Esophagus muscularis mucosa (tissue), 3 donors: ENCODE measurements around the gene IFI27L1.

ENCODE experiments used
- POLR2A ChIP-seq: fragments of 450-650 bp; IDR thresholded peaks from one replicate; pipeline ENCODE4 v1.6.1; 2017; ENCODE audit warnings: antibody characterized with exemption, moderate library complexity, mild to moderate bottlenecking, low read depth
- TF ChIP-seq, protein P1 (sequence below), 3 experiments: fragments of 200-600 bp in 2 of 3; fragments of 450-650 bp in 1 of 3; sonication (generic) in 2 of 3; IDR thresholded peaks; one replicate each; pipeline ENCODE4 v1.5.1; 2017 to 2019; ENCODE audit warnings: antibody characterized with exemption in 3 of 3, mild to moderate bottlenecking in 2 of 3, moderate library complexity in 1 of 3

DNA sequence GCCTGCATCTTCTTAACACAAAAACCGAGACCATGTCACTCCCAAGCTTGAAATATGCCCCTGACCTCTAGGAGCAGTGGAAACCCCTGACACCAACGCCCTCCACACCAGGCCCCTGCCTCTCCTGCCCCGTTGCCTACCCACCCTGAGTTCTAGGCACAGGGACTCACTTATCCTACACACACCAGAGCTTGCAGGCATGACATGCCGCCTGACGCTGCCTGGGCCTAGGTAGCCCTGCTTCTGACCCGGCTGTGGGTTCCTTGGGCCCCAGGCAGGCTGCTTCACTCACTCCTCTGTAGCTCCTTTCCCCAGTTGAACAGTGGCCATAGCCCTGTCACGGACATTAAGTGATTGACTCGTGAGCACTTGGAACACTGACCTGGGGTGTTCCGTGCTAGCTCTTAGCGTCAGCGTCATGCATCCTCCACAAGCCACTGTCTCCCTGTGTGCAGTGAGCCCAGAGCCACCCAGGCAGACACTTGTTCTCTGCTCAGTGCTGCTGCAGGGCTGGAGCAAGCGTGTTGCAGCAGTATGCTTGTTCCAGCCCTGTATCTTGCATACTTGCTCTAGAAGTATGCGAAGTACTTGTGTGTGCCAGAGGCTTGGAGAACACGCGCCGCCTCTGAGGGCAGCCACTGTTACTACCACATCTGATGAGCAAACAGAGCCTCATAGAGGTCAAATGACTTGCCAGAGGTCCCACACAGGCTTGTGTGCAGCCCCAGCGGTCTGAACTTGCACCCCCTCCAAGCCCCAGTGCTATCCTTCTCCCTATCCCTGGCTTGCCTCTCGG, 39.4 kb upstream of the IFI27L1 start:
- TF ChIP-seq, protein P1, sequence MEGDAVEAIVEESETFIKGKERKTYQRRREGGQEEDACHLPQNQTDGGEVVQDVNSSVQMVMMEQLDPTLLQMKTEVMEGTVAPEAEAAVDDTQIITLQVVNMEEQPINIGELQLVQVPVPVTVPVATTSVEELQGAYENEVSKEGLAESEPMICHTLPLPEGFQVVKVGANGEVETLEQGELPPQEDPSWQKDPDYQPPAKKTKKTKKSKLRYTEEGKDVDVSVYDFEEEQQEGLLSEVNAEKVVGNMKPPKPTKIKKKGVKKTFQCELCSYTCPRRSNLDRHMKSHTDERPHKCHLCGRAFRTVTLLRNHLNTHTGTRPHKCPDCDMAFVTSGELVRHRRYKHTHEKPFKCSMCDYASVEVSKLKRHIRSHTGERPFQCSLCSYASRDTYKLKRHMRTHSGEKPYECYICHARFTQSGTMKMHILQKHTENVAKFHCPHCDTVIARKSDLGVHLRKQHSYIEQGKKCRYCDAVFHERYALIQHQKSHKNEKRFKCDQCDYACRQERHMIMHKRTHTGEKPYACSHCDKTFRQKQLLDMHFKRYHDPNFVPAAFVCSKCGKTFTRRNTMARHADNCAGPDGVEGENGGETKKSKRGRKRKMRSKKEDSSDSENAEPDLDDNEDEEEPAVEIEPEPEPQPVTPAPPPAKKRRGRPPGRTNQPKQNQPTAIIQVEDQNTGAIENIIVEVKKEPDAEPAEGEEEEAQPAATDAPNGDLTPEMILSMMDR (IDR thresholded peaks at IDR 0.05) = no peak
- no peak for TF ChIP-seq POLR2A
